Cardiac muscle cell (in vitro differentiated cells and primary cell): ENCODE data around the gene THAP11. TPM values are rescaled to one million over a fixed set of nuclear protein-coding genes. Genes with fewer than 3 reads are reported as not detected.

Experiments
- DNase-seq, 2 donors: peaks; one replicate each; pipeline versions ENCODE4 v3.0.0 to v3.0.0-alpha.2; 2010 to 2017; ENCODE audit warnings: low read depth in 1 of 2, low spot score in 1 of 2
- H3K27ac ChIP-seq: fragments of 200-600 bp; sonication (generic); 2 replicates; pipeline ENCODE4 v1.5.1; 2016
- H3K27me3 ChIP-seq: fragments of 200-600 bp; sonication (generic); 2 replicates; pipeline ENCODE4 v1.6.0; 2016; ENCODE audit warnings: control low read depth
- H3K36me3 ChIP-seq: fragments of 200-600 bp; sonication (generic); 2 replicates; pipeline ENCODE4 v1.5.1; 2016; ENCODE audit warnings: control low read depth
- H3K4me1 ChIP-seq: fragments of 200-600 bp; sonication (generic); 2 replicates; pipeline ENCODE4 v1.8.1; 2017; ENCODE audit warnings: low read depth, mild to moderate bottlenecking, mixed run types
- H3K4me3 ChIP-seq: fragments of 200-600 bp; sonication (generic); 2 replicates; pipeline ENCODE4 v1.5.1; 2016; ENCODE audit warnings: mild to moderate bottlenecking
- H3K9me3 ChIP-seq: fragments of 200-600 bp; sonication (generic); 2 replicates; pipeline ENCODE4 v1.5.1; 2017; ENCODE audit warnings: low read depth, mild to moderate bottlenecking, control low read depth
- CTCF ChIP-seq: IDR thresholded peaks from 2 replicates; pipeline ENCODE4 v1.5.1; 2012; ENCODE audit warnings: low read depth, mild to moderate bottlenecking, low read length
- polyA plus RNA-seq: library from polyadenylated mRNA; unstranded; fragments of >200 nt; fragmentation: Nextera tagmentation; extraction: Ambion mirVana; gene quantifications from 2 replicates; pipeline ENCODE4 v1.2.1, GENCODE V29; 2016
- total RNA-seq: library from RNA; depleted of rRNA; stranded (reverse); fragments of >200 nt; gene quantifications from 2 replicates; pipeline ENCODE4 v1.2.3, GENCODE V29; 2016

Gene THAP11
- total and polyA plus RNA-seq, 2 experiments from 2014 or later: 61.3 to 80.7 TPM

DNA sequence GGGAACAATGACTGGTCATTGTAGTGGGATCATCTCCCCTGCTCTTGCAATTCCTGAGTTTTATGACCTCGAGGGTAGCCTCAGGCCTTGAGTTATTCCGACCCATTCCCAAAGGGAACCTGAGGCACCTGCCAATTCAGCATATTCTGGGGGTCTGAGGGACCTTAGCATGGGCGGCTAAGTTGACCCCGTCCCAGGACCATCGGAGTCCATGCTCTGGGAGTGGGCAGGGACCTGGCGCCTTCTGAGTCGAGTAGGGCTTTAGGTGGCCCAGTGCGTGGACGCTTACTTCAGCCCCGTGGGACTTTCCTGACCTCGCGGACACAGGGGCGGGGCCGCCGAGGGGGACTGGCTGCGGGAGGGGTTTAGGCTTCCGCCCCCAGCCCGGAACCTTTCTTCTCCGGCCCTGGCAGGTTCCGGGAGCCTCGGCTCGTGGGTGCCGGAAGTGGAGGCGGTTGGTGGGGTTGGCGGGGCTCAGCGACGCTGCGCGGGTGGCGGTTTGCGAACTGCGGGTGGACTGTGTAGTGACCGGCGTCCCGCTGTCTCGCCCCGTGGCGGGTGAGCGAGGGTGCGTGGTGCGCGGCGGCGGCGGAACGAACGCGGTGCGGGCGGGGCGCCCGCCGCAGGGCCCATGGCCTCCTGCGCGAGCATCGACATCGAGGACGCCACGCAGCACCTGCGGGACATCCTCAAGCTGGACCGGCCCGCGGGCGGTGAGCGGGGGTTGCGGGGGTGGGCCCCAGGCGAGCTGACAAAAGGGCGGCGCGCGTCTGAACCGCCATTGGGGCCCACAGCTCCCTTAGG, 30.7 kb downstream of the THAP11 start, which contains the start of gene EDC4:
EDC4 (plus strand) TSS at position 422 of the 804 bp plus-strand sequence; CDS start at position 632, 210 bp downstream.
- peak within 1 kb of the TSS; percentile 37 for H3K27ac ChIP-seq
- DNase-seq: peak; percentile 75 to 84
- peaks cover 4% of the 10 kb centered on the region for H3K4me1 ChIP-seq
- H3K9me3 ChIP-seq: no peaks in the 10 kb centered on the region
- H3K4me3 ChIP-seq: peak within 1 kb of the TSS; percentile 82
- no peaks in the 10 kb centered on the region for H3K27me3 ChIP-seq
- no peak for TF ChIP-seq CTCF
- peaks cover 36% of the 10 kb centered on the region for H3K36me3 ChIP-seq

DNA sequence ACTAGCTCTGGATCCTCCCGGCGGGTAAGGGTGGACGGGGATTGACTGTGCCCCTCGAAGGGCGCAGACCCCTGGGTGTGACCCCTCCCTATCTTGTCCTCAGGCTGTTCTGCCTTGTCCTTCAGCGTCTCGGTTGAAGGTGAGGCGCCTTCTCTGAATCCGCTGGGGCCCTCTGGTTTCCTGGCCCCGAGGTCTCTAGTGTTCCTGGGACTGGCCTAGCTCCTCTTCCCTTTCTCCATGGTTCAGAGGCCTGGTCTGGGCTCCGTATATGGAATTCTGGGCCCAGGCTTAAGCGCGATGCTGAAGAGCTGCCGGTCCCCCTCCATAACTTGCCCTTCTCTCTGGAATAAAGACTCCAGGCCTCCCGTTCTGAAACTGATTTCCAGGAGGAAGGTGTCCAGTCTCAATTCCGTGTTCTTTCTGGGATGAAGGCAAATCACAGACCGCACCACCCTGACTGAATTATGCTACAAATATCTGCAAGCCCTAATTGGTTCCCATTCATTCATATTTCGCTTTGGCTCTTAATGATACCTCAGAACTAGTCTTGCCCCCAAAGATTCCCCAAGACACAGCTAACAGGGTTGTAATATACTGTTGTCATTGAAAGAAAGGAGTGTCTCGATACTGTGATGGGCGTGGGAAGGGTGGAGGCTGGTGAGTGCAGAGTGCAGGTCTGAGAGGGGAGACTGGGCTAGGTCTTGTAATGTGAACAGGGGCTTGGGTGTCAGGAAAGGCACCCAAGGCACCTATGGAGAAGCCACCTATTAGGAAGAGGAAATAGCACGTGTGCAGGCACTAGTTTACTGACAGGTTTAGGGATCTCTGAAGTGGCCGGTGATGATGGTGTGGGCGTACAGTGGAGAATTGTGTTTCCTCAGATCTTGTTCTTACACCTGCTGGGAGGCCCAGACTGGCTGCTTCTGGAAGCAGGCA, 31.6 kb downstream of the THAP11 start:
- Histone ChIP-seq H3K27me3 (no peaks in the 10 kb centered on the region), H3K4me1 (peaks cover 4% of the 10 kb centered on the region), H3K4me3 (peak overlapping the region; percentile 82), H3K36me3 (peaks cover 38% of the 10 kb centered on the region), H3K27ac (peak overlapping the region; percentile 37), H3K9me3 (no peaks in the 10 kb centered on the region)
- peak in 1 of 2 donors; percentile 43 for DNase-seq
- no peak for TF ChIP-seq CTCF

GRCh38 chr16:67874372-67874771, 32.3 kb downstream of the THAP11 start:
- Histone ChIP-seq H3K27me3 (no peaks in the 10 kb centered on the region), H3K36me3 (peaks cover 43% of the 10 kb centered on the region), H3K9me3 (no peaks in the 10 kb centered on the region), H3K4me3 (no peak overlapping the region), H3K4me1 (peaks cover 4% of the 10 kb centered on the region), H3K27ac (no peak overlapping the region)
- no peak for TF ChIP-seq CTCF
- no peak for DNase-seq

- no peaks in the 10 kb centered on the region for H3K9me3 ChIP-seq
- no peak for DNase-seq
- no peak overlapping the region for H3K4me3 ChIP-seq
- peaks cover 48% of the 10 kb centered on the region for H3K36me3 ChIP-seq
- no peaks in the 10 kb centered on the region for H3K27me3 ChIP-seq
- H3K4me1 ChIP-seq: peaks cover 4% of the 10 kb centered on the region
- TF ChIP-seq CTCF: no peak
- no peak overlapping the region for H3K27ac ChIP-seq
Measured at GRCh38 chr16:67877064-67877463, 34.9 kb downstream of the THAP11 start.

DNA sequence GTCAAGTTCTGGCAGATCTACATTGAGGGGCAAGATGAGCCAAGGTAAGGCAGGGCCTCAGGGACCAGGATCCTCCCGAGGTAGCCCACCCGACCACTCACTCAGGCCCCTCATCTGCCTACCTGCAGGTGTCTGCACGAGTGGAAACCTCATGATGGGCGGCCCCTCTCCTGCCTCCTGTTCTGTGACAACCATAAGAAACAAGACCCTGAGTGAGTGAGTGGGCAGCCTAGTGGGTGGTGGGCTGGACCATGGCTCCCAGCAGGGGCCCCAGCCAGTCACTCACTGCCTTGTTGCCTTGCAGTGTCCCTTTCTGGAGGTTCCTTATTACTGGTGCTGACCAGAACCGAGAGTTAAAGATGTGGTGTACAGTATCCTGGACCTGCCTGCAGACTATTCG, 36.1 kb downstream of the THAP11 start:
- H3K9me3 ChIP-seq: no peaks in the 10 kb centered on the region
- DNase-seq: no peak
- peaks cover 48% of the 10 kb centered on the region for H3K36me3 ChIP-seq
- no peaks in the 10 kb centered on the region for H3K27me3 ChIP-seq
- no peak overlapping the region for H3K27ac ChIP-seq
- H3K4me1 ChIP-seq: peaks cover 4% of the 10 kb centered on the region
- no peak for TF ChIP-seq CTCF
- H3K4me3 ChIP-seq: no peak overlapping the region
